ENCODE data around the gene CFD. TPM values are rescaled to one million over a fixed set of nuclear protein-coding genes. Genes with fewer than 3 reads are reported as not detected.

CFD gene
- total and polyA plus RNA-seq, 2 experiments from 2014 or later, result 0.90 to 4.7 TPM

DNA sequence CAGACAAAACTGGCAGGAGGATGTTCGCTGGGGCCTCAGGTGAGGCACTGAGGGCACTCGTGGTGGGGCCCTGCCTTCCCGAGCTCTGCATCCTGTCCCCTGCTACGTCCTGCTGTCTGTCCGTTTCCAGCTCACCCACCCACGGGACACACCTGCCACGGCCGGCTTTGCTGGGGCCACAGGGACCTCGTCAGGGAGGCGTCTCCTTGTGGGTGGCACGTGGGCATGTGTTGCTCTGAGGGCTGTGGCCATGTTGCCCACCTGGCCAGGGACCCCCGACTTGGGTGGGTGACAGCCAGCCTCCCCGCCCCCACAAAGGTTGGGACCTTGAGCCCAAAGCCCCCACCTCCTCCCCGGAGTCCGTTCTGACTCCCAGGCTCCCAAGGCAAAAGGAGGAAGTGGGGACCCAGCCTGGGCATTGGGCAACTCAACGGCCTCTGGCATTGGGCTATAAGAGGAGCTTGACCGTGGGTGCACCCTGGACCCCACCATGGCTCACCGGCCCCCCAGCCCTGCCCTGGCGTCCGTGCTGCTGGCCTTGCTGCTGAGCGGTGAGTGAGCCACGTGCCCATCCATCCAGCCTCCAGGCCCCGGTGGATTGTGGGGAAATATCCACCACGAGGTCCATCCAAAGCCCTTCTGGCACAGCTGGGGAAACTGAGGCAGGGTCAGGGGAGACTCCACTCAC, 18.8 kb upstream of the CFD start, which contains the start of gene PRTN3:
PRTN3 (plus strand) TSS at position 481 of the 688 bp plus-strand sequence; CDS start at position 491, 10 bp downstream.
- no peak within 1 kb of the TSS for H3K4me2 ChIP-seq
- peak within 1 kb of the TSS; percentile 2; the same call in 1 of the 3 replicates for H3K4me3 Mint-ChIP-seq
- no peaks in the 10 kb centered on the region for H3K9me2 ChIP-seq (ENCODE audit: insufficient read depth)
- ATAC-seq (no peak), DNase-seq (ENCODE audit: low spot score) (no peak)
- no peaks in the 10 kb centered on the region for H4K20me1 ChIP-seq (replicated peaks; ENCODE audit: insufficient read depth)
- no peaks in the 10 kb centered on the region for H3K4me1 ChIP-seq (ENCODE audit: insufficient read depth)
- no peak within 1 kb of the TSS for H3K27ac Mint-ChIP-seq
- peaks cover 4% of the 10 kb centered on the region; the same call in 2 of the 3 replicates for H3K9me3 Mint-ChIP-seq
- no peaks in the 10 kb centered on the region; the same call in 2 of the 3 replicates for H3K36me3 Mint-ChIP-seq (ENCODE audit: low read depth)
- H3K27ac ChIP-seq (ENCODE audit: low read depth), result no peak within 1 kb of the TSS
- H3K27me3 ChIP-seq (ENCODE audit: insufficient read depth), result peaks cover 27% of the 10 kb centered on the region
- no peaks in the 10 kb centered on the region for H3K36me3 ChIP-seq (ENCODE audit: insufficient read depth)
- H2AFZ ChIP-seq, result no peak within 1 kb of the TSS
- H3K4me1 Mint-ChIP-seq, result no peaks in the 10 kb centered on the region; the same call in 2 of the 3 replicates
- peaks cover 6% of the 10 kb centered on the region; the same call in 1 of the 2 replicates for H3F3A ChIP-seq (replicated peaks; ENCODE audit: low read depth)
- H3K27me3 Mint-ChIP-seq (ENCODE audit: insufficient read depth, low read depth, poor library complexity), result peaks cover 33% of the 10 kb centered on the region
- no peaks in the 10 kb centered on the region for H3K79me2 ChIP-seq (replicated peaks; ENCODE audit: insufficient read depth)
- no peak for TF ChIP-seq POLR2AphosphoS5 (IDR thresholded peaks at IDR 0.05; ENCODE audit: low read depth)
- no peak for TF ChIP-seq CREB1 (CRISPR knock-in tag; IDR thresholded peaks at IDR 0.05; ENCODE audit: low read depth)
- no peak for TF ChIP-seq EZH2phosphoT487 (IDR thresholded peaks at IDR 0.05; ENCODE audit: unreplicated experiment)
- no peak for TF ChIP-seq JUNB (IDR thresholded peaks at IDR 0.05; ENCODE audit: unreplicated experiment)
- no peak for TF ChIP-seq ZNF331 (CRISPR knock-in tag; IDR thresholded peaks at IDR 0.05; ENCODE audit: low read depth)
- TF ChIP-seq, protein P1, sequence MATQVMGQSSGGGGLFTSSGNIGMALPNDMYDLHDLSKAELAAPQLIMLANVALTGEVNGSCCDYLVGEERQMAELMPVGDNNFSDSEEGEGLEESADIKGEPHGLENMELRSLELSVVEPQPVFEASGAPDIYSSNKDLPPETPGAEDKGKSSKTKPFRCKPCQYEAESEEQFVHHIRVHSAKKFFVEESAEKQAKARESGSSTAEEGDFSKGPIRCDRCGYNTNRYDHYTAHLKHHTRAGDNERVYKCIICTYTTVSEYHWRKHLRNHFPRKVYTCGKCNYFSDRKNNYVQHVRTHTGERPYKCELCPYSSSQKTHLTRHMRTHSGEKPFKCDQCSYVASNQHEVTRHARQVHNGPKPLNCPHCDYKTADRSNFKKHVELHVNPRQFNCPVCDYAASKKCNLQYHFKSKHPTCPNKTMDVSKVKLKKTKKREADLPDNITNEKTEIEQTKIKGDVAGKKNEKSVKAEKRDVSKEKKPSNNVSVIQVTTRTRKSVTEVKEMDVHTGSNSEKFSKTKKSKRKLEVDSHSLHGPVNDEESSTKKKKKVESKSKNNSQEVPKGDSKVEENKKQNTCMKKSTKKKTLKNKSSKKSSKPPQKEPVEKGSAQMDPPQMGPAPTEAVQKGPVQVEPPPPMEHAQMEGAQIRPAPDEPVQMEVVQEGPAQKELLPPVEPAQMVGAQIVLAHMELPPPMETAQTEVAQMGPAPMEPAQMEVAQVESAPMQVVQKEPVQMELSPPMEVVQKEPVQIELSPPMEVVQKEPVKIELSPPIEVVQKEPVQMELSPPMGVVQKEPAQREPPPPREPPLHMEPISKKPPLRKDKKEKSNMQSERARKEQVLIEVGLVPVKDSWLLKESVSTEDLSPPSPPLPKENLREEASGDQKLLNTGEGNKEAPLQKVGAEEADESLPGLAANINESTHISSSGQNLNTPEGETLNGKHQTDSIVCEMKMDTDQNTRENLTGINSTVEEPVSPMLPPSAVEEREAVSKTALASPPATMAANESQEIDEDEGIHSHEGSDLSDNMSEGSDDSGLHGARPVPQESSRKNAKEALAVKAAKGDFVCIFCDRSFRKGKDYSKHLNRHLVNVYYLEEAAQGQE (IDR thresholded peaks at IDR 0.05; ENCODE audit: unreplicated experiment), result no peak
- no peak for TF ChIP-seq EZH2 (IDR thresholded peaks at IDR 0.05; ENCODE audit: low read depth, unreplicated experiment)
- TF ChIP-seq, protein P2, sequence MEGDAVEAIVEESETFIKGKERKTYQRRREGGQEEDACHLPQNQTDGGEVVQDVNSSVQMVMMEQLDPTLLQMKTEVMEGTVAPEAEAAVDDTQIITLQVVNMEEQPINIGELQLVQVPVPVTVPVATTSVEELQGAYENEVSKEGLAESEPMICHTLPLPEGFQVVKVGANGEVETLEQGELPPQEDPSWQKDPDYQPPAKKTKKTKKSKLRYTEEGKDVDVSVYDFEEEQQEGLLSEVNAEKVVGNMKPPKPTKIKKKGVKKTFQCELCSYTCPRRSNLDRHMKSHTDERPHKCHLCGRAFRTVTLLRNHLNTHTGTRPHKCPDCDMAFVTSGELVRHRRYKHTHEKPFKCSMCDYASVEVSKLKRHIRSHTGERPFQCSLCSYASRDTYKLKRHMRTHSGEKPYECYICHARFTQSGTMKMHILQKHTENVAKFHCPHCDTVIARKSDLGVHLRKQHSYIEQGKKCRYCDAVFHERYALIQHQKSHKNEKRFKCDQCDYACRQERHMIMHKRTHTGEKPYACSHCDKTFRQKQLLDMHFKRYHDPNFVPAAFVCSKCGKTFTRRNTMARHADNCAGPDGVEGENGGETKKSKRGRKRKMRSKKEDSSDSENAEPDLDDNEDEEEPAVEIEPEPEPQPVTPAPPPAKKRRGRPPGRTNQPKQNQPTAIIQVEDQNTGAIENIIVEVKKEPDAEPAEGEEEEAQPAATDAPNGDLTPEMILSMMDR (conservative IDR thresholded peaks at IDR 0.05; ENCODE audit: low read depth in 2 of 2), result no peak
- TF ChIP-seq, protein P3, sequence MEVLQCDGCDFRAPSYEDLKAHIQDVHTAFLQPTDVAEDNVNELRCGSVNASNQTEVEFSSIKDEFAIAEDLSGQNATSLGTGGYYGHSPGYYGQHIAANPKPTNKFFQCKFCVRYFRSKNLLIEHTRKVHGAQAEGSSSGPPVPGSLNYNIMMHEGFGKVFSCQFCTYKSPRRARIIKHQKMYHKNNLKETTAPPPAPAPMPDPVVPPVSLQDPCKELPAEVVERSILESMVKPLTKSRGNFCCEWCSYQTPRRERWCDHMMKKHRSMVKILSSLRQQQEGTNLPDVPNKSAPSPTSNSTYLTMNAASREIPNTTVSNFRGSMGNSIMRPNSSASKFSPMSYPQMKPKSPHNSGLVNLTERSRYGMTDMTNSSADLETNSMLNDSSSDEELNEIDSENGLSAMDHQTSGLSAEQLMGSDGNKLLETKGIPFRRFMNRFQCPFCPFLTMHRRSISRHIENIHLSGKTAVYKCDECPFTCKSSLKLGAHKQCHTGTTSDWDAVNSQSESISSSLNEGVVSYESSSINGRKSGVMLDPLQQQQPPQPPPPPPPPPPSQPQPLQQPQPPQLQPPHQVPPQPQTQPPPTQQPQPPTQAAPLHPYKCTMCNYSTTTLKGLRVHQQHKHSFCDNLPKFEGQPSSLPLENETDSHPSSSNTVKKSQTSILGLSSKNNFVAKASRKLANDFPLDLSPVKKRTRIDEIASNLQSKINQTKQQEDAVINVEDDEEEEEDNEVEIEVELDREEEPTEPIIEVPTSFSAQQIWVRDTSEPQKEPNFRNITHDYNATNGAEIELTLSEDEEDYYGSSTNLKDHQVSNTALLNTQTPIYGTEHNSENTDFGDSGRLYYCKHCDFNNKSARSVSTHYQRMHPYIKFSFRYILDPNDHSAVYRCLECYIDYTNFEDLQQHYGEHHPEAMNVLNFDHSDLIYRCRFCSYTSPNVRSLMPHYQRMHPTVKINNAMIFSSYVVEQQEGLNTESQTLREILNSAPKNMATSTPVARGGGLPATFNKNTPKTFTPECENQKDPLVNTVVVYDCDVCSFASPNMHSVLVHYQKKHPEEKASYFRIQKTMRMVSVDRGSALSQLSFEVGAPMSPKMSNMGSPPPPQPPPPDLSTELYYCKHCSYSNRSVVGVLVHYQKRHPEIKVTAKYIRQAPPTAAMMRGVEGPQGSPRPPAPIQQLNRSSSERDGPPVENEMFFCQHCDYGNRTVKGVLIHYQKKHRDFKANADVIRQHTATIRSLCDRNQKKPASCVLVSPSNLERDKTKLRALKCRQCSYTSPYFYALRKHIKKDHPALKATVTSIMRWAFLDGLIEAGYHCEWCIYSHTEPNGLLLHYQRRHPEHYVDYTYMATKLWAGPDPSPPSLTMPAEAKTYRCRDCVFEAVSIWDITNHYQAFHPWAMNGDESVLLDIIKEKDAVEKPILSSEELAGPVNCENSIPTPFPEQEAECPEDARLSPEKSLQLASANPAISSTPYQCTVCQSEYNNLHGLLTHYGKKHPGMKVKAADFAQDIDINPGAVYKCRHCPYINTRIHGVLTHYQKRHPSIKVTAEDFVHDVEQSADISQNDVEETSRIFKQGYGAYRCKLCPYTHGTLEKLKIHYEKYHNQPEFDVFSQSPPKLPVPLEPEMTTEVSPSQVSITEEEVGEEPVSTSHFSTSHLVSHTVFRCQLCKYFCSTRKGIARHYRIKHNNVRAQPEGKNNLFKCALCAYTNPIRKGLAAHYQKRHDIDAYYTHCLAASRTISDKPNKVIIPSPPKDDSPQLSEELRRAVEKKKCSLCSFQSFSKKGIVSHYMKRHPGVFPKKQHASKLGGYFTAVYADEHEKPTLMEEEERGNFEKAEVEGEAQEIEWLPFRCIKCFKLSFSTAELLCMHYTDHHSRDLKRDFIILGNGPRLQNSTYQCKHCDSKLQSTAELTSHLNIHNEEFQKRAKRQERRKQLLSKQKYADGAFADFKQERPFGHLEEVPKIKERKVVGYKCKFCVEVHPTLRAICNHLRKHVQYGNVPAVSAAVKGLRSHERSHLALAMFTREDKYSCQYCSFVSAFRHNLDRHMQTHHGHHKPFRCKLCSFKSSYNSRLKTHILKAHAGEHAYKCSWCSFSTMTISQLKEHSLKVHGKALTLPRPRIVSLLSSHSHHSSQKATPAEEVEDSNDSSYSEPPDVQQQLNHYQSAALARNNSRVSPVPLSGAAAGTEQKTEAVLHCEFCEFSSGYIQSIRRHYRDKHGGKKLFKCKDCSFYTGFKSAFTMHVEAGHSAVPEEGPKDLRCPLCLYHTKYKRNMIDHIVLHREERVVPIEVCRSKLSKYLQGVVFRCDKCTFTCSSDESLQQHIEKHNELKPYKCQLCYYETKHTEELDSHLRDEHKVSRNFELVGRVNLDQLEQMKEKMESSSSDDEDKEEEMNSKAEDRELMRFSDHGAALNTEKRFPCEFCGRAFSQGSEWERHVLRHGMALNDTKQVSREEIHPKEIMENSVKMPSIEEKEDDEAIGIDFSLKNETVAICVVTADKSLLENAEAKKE (CRISPR knock-in tag; IDR thresholded peaks at IDR 0.05), result no peak
- TF ChIP-seq ZNF114 (CRISPR knock-in tag; IDR thresholded peaks at IDR 0.05), result no peak
- TF ChIP-seq NANOG (IDR thresholded peaks at IDR 0.05; ENCODE audit: borderline replicate concordance), result no peak
- TF ChIP-seq STAT1 (IDR thresholded peaks at IDR 0.05; ENCODE audit: unreplicated experiment), result no peak
- TF ChIP-seq, protein P4, sequence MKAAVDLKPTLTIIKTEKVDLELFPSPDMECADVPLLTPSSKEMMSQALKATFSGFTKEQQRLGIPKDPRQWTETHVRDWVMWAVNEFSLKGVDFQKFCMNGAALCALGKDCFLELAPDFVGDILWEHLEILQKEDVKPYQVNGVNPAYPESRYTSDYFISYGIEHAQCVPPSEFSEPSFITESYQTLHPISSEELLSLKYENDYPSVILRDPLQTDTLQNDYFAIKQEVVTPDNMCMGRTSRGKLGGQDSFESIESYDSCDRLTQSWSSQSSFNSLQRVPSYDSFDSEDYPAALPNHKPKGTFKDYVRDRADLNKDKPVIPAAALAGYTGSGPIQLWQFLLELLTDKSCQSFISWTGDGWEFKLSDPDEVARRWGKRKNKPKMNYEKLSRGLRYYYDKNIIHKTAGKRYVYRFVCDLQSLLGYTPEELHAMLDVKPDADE (IDR thresholded peaks at IDR 0.05), result no peak
- no peak within 1 kb of the TSS for H3K4me3 ChIP-seq

All from GM23338 (cell line).